ENCODE measurements around the gene ALDH4A1.

Gene ALDH4A1

DNA sequence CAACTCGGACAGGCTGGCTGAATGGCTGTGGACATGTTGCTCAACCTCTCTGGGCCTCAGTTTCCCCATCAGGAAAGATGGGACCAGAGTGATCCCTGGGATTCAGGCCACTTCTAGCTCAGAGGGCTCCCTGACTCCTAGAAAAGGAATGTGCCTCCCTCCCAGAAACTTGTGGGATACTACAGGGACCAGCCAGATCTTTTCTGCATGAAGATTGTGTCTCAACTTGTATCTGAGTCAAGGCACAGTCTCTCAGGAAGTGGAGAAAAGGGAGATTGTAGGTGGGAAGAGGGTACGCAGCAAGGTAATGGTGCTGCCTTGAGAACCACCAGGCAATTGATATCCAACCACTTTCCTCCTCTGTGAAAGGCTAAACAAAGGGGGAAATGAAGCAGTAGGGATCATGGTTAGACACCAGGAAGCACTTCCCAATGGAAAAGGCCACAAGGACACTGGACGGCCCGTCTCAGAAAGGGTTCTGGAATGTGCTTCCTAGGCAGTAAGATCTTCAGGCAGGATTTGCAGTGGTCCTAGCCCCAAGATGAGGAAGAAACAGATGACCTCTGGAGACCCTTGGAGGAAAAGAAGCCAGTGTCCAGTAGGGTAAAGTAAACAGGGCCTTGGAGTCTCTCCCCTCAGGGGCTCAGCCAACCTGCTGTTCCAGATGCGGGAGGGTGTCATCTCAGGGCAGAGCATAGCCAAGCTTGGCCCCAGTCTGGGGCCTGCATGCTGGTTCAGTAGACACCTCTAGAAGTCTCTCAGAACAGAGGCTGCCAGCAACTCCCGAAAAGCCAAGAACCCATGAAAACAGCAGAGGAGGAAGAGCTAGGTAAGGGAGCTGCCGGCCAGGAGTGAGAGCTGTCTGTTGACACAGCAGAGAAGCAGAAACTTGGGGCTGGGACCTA lies 37.3 kb upstream of the ALDH4A1 start:
- no peak for DNase-seq (ENCODE audit: low spot score)

DNA sequence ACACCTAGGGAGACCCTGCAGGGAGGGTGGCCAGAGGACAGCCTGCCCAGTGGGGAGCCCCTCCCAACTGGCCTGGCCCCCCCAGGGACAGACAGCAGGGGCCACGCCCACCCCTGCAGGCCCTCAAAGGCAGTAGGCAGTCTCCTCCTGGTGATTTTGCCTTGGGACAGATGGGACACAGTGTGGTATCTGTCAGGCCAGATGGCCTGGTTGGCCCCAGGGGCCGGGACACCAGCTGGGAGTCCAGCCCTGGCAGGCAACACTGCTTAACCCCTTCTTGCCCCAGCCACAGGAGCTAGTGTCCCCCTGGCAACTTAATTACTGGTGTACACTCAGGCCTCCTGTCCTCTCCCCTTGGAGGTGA lies 36.3 kb upstream of the ALDH4A1 start:
- DNase-seq (ENCODE audit: low spot score) = no peak

DNA sequence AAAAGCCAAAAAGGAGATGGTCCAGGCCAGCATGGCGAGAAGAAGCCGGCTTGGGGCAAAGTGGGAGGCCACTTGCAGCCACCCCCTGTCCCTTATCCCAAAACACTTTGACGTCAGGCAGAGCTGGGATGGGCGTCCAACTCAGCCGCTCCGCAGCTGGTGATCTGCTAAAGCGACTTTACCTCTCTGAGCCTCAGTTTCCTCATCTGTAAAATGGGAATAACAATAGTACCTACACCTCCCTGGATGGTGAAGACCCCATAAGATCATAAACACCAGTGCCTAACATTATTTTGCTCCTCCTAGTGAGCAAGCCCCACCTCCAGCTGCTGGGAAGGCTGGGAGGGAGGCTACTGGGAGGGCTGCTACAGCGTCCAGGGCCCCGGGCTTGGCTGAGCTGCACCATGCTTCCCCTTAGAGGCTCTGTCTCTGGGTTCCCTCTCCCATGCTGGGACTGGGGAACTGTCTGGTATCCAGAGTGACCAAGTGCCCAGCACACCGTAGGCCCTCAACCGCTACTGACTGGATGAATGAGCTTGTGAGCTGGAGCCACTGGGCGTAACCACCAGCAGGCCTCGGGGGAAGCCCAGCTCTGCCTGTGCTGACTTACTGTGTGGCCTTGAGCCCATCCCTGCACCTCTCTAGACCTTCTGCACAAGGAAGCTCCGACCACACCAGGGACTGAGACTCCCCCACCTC lies 35.8 kb upstream of the ALDH4A1 start:
- DNase-seq (ENCODE audit: low spot score) = no peak

DNA sequence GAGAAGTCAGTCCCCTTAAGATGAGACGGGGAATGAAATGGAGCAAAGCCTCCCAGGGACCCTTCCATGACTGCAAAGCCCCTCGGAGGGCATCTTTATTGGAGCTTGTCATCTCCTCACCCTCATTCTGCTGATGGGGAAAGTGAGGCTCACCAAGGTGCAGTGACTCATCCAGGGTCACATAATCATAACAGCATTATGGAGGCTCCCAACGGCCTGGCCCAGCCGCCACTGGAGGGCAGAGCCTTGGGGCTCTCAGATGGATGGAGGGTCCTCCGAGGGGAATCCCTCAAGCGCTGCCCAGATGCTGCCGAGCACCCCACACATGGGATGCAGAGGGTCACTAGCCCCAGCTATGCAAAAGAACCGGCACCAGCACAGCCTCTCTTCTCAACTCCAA lies 35.2 kb upstream of the ALDH4A1 start:
- no peak for DNase-seq (ENCODE audit: low spot score)

DNA sequence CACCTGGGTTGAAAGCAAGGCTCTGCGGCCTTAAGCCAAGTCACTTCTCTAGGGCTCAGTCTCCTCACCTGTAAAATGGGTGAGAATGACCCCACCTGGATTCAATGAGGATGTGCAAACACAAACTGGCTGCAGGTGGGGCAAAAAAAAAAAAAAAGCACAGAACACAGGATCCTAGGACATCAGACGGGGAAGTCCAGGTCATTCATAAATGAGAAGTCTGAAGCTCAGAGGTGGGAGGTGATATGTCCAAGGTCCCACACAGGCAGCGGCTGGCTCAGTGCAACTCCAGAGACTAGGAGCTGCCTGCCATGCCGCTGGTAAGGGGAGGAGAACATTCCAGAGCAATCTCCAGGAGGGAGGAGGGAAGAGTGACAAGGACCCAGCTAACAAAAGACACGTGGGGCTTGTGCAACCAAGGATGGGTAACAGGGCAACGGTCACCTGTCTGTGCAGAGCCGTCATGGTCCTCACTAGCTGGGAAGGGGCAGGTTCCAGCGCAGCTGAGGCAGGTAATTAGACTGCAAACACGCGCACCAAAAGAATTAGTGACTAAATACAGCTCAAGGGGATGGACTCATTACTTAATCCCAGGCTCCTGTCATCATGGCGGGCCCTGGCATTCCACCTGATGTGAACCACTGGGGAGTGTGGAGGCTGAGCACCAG lies 34.6 kb upstream of the ALDH4A1 start:
- no peak for DNase-seq (ENCODE audit: low spot score)

DNA sequence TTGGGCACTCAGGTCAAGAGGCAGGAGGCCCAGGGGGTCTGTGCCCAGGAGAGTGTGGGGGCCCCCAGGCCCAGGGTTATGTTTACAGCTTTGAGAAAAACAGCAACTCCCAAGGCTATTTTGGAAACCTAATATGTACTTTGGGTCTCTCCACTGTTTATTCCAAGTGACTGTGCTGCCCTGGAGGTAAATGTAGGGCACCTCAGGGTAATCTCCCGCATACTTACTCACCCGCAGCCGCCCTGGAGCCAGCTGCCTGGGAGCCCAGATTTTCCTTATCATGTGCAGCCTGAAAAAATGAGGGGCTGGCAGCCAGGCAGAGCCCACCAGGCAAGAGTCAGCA lies 34.1 kb upstream of the ALDH4A1 start:
- no peak for DNase-seq (ENCODE audit: low spot score)

DNA sequence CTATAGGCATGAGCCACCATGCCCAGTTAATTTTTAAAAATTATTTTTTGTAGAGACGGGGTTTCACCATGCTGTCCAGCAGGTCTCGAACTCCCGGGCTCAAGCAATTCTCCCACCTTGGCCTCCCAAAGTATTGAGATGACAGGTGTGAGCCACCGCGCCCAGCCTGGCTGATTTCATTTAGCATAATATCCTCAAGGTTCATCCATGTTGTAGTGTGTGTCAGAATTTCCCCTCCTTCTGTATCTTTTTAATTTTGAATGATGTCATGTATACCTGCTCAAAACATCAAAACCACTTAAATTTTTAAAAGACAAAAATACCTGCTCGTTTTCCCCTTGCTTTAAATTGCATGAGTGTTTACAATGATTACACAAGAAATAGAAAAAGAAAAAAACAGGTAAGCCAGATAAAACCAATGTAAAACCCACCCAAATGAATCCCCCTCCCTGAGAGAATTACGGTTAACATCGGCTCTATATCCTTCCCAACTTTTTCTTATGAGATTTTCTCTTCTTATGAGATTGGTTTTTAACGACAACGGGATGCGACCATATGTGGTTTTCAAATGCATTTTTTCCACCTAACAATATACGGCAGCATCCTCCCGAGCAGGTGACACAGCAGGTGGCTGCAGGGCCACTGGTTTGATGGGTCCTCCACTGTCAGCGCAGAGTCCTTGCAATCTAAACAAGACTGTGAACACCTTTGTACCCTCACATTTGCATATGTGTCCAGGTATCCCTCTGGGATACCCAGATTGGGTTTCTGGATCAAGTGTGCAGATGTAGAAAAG lies 32.0 kb upstream of the ALDH4A1 start:
- no peak for DNase-seq (ENCODE audit: low spot score)

DNA sequence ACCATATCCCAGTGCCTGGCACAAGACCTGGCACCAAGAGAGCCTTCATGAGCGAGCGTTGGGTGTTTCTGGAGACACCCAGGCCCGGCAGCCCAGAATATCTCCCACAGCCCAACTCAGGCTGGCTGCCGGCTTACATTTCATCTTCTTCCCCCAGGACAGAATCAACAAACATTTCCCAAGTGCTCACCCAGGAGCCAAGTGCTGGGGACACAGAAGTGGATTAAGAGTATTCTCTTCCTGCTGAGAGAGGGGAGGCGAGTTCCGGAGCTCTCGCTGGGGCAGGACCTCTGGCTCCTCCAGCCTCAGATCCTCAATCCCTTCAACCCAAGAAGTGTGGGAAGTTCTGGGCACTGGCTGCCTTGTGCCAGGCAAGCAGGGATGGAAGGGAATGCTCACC lies 30.5 kb upstream of the ALDH4A1 start:
- DNase-seq (ENCODE audit: low spot score) = no peak

DNA sequence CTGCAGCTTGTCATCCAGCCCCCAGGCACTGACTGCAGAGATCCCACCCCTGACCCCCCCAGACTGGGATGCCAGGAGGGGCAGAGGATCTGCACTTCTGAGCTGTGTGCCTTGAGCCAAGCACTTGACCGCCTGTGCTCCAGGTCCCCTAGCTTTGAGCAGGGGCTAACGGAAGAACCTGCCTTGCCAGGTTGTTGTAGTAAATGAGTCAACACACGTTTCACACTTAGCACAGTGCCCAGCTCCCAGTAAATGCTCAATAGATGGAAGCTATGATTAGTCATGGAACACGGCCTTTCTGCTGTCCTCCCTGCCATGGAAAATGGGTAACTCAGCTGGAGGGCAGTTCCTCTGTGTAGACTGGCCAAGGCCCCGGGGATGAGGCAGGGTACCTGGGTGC lies 30.0 kb upstream of the ALDH4A1 start:
- DNase-seq (ENCODE audit: low spot score) = no peak

DNA sequence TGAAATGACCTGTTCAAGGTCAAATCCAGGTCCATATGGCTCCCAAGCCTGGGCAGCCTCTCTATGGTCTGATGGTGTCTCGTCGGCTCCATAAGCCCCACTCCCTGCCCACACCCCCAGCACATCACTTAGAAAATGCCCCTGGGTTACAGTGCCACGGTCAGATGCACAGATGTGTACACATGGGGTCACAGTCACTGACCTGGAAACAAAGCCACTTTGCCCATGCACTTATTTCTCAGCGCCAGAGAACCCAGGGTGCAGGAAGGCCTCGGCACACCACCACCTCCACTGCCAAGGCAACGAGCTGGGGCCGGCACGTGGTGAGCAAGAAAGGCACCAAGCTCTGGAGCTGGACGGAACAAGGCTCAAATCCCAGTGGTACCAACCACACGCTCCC lies 29.4 kb upstream of the ALDH4A1 start:
- DNase-seq (ENCODE audit: low spot score) = no peak

DNA sequence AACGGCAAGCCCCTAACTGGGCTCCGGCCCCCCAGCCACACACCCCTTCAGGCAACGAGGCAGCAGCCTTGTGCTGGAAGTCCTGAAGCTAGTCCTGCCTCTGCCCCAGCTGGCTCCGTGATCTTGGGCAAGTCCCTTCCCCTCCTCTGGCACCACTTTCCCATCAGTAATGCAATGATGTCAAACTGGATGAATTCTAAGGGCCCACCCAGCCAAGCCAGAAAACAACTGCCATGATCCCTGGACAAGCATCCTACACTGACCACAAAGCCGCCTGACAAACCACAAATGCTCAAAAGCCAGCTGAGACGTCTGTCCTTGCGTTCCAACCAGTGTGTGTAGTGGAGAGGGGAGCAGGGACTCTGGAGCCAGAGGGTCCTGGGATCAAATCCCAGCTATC lies 27.3 kb upstream of the ALDH4A1 start:
- no peak for DNase-seq (ENCODE audit: low spot score)

DNA sequence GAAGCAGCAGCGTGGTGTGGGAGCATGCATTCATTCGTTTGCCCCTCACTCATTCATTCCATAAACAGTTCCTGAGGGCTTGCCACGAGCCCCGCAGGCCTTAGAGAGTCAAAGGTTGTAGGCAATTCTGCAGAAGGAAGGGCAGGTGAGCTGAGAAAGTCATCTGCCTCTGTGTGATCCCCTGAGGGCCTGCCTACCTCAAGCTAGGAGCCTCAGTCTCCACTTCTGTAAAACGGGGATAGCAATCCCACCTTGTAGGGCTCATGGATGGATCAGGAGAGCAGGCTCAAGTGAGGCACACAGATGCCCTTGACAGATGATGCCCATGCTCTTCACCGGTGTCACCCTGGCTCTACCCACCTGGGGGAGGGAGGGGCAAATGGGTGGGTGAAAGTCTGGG lies 26.6 kb upstream of the ALDH4A1 start:
- no peak for DNase-seq (ENCODE audit: low spot score)

DNA sequence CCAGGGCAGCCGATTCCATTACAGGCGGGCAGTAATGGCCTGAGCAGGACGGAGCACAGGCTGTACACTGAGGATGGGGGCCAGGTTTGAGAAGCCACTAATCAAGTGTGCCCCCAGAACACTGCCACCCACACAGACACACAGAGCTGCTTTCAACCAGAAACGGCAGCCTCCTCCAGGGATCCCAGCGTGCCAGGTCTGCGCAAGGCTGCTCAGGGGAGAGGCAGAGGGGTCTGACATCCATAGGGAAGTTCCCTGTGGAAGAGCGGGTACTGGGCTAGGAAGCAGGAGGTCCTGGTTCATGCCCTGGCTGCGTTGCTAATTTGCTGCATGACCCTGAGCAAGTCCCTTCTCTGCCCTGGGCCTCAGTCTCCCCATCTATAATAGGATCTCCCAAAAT lies 26.1 kb upstream of the ALDH4A1 start:
- no peak for DNase-seq (ENCODE audit: low spot score)

DNA sequence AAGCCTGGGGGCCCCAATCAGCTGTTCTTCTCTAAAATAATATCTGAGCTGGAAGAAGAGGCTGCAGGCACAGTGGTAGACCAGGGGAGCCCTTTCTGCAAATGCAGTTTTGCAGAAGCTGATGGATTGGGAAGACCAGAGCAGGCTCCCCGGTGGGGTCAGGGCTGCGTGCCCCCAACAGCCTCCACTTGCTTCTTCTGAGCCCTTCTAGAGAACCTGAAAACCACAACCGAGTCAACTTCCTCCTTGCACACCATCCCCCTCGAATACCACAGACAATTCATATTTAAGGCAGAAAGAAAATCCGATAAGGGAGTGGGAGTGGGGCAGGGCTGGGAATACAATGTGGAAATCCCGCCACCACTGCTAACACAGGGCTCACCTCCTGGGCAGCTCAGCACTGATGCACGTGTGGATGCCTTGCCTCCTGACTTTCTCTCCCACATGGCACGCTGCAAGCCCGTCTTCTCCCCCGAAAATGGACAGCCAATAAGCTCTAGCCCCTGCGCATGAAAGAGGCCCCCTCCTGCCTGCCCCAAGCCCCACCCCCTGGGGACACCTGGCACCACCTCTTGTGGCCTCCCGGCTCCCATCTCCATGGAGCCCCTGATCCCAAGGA lies 25.4 kb upstream of the ALDH4A1 start:
- DNase-seq (ENCODE audit: low spot score) = no peak

DNA sequence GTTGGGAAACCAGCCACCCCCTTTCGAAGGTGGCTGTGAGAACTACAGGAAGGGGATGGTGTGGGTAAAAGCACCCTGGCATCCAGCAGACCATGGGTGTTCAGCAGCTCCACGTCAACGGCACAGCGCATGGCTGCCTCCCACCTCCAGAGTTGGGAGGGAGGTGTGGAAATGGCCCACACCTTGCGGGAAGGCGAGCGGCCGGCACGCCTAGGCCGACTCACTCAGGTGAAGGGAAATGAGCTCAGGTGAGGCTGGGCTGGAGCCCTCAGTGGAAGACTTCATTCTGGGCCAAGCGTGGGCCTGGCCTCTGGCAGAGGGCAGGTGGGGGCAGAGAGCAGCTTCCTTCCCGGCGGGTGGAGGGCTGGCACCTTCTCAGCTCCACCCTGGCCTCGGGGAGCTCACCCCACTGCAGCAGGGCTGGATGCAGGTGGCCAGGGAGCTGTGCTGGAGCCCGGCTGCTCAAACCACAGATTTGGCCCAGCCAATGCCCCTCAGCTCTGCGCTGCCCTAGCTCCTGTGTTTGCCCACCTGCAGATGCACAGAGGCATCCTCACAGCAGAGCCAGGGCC lies 24.8 kb upstream of the ALDH4A1 start:
- no peak for DNase-seq (ENCODE audit: low spot score)

DNA sequence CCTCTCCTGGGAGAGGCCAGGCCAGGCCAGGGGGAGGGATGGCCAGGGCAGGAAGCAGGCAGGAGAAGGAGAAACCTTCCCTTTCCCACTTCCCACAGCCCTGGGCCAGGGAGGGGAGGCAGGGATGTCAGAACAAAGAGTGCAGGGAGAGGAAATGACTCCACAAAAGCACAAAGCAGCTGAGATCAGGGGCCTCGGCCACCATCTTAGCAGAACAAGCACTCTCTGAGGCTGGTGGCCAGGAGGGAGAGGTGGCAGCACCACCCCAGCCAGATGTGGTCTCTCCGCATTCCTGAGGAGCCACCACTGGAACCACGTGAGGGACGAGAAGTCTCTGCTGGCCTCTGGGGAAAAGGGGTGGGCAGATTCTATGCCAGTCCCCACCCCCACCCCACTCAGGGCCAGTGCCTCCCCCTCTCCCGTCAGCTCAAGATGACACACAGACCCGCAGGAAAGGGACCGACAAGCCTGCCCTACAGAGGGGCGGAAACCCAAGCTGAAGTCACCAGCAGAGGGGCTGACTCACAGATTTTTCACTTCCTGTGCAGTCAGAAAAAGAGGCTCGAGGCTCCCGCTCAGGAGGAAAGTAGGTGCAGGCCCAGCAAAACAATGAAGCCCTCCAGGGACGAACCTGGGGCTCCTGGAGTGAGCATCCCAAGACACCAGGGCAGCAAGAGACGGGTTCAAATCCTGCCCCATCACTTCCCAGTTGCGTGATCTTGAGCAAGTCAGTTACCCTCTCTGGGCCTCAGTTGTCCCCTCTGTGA lies 24.1 kb upstream of the ALDH4A1 start:
- no peak for DNase-seq (ENCODE audit: low spot score)

DNA sequence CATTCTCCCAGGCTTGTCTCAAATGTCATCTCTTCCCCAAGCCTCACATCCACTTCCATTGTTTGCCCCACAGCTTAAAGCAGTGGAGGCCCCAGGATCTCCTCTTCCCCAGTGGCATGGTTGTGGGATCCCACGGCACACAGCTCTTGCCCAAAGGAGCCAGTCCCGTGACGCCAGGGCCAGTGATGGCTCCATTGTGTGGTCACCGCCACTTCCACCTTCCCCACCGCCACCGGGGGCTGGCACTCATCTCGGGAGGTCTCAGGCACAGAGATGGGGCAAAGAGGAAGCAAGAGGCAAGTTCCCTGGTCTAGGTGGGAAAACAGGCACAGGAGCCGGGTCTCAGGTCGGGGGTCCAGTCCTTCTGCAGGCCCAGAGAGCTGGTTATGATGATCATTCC lies 22.9 kb upstream of the ALDH4A1 start:
- no peak for DNase-seq (ENCODE audit: low spot score)

DNA sequence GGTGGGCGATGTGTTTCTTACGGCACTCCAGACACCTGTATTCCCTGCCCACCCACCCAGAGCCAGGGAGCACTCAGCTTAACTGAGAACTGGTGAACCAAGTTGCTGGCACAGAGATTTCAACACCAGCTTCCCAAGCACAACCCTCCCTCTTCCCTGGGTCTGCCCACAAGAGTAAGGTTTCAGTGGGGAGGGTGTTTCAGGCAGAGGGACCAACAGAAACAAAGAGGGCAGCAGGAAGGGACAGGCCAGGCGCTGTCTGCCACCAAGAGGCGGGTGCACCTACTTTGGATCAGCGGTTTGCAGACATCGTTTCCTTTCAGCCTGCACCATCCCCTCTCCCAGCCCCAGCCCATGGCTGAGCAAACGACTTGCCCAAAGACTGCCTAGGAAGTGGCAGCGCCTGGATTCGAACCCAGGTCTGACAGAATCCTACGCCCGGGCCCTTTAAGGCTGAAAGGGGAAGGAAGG lies 21.9 kb upstream of the ALDH4A1 start:
- DNase-seq (ENCODE audit: low spot score) = no peak

DNA sequence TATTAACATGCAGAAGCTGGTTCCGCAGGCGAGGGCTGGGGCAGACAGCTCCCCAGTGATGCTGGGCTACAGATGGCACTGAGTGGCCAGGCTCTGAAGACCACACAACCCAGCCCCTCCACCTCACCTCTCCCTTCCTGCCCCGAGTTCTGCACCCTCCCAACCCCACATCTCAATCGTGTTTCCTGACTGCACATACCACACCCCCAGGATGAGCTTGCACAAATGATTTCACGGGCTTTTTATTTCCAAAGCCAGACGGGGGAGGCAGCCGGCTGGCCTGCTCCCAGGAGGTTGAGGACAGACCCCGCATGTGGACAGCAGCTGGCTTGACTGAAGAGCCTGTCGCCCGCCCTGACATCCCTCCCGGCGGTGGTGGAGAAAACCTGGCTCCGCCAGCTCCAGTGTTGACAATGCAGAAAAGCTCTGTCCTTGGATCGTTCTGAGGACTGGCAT lies 21.4 kb upstream of the ALDH4A1 start:
- no peak for DNase-seq (ENCODE audit: low spot score)
